Ovary (tissue), 3 donors: ENCODE measurements around the gene UBXN6.

ENCODE experiments used
- POLR2A ChIP-seq: fragments of 450-650 bp; IDR thresholded peaks from one replicate; pipeline ENCODE4 v1.6.1; 2017; ENCODE audit warnings: antibody characterized with exemption, mild to moderate bottlenecking, moderate library complexity
- TF ChIP-seq, protein P1 (sequence below), 3 donors: fragments of 450-650 bp in 2 of 3; fragments of 200-600 bp in 1 of 3; IDR thresholded peaks; one replicate each; pipeline versions ENCODE4 v1.5.1 to v1.8.0; 2016 to 2022; ENCODE audit warnings: antibody characterized with exemption in 3 of 3, mild to moderate bottlenecking in 1 of 3
- donor health status: DM: no; HTN: no; CAD: no.

DNA sequence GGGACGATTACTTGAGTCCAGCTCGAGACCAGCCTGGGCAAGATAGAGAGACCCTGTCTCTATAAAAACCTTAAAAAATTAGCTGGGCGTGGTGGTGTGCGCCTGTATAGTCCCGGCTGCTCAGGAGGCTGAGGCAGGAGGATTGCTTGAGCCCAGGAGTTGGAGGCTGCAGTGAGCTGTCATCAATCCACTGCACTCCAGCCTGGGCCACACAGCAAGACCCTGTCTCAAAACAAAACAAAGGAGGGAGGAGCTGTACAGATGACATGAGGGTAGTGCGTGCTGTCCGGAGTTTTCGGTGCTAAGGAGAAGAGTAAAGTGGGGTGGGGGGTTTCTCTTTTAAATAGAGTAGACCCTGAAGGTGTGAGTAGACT is 37.1 kb upstream of the UBXN6 start:
- TF ChIP-seq POLR2A: no peak
- TF ChIP-seq, protein P1, sequence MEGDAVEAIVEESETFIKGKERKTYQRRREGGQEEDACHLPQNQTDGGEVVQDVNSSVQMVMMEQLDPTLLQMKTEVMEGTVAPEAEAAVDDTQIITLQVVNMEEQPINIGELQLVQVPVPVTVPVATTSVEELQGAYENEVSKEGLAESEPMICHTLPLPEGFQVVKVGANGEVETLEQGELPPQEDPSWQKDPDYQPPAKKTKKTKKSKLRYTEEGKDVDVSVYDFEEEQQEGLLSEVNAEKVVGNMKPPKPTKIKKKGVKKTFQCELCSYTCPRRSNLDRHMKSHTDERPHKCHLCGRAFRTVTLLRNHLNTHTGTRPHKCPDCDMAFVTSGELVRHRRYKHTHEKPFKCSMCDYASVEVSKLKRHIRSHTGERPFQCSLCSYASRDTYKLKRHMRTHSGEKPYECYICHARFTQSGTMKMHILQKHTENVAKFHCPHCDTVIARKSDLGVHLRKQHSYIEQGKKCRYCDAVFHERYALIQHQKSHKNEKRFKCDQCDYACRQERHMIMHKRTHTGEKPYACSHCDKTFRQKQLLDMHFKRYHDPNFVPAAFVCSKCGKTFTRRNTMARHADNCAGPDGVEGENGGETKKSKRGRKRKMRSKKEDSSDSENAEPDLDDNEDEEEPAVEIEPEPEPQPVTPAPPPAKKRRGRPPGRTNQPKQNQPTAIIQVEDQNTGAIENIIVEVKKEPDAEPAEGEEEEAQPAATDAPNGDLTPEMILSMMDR (IDR thresholded peaks at IDR 0.05): no peak
